Measurements from ENCODE around the gene LRRC71.

- TF ChIP-seq POLR2A (IDR thresholded peaks at IDR 0.05; ENCODE audit: low read length) (no peak), GATA1 (IDR thresholded peaks at IDR 0.05; ENCODE audit: low read depth, low read length) (no peak)
Observed at GRCh38 chr1:156893048-156893953, 27.1 kb upstream of the LRRC71 start, which contains the start of gene PEAR1.

Measured in erythroblast (primary cell).